ENCODE measurements around the gene CACNA2D1. TPM values are rescaled to one million over a fixed set of nuclear protein-coding genes. Genes with fewer than 3 reads are reported as not detected.

Gene CACNA2D1
- total RNA-seq, 2 donors from 2014 or later: not detected

GRCh38 chr7:82266081-82266480 is 177.5 kb downstream of the CACNA2D1 start:
- Mint-ChIP-seq H3K27me3 (no peaks in the 10 kb centered on the region), H3K27ac (no peak overlapping the region), H3K4me1 (no peaks in the 10 kb centered on the region), H3K36me3 (ENCODE audit: low read depth) (no peaks in the 10 kb centered on the region), H3K4me3 (no peak overlapping the region)
- H3K9me3 ChIP-seq (ENCODE audit: control insufficient read depth, low read length, poor library complexity, severe bottlenecking): no peaks in the 10 kb centered on the region
- no peak for DNase-seq
- ATAC-seq: no peak

DNA sequence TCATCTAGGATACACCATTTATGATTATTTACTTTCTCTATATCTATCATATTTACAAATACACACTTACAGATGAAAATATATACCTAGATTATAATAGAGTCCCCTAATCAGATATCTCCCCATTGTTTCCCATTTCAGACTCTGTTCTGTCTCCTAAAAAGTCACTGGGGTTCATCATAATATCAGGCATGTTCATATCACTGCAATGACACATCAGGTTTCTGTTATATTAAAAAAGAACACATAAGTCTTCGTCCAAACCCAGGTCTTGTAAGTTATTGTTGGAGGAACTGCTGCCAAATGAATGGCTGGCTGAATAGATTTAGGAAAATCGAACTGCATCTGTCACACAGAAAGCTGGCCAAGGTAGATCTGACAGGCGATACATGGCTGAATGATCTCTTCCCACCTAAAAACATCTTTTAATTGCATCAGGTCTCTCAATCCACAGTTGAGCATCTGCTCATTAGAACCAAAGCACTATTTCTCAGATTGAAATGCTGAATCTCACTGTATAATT is 178.7 kb downstream of the CACNA2D1 start:
- ATAC-seq: no peak
- Mint-ChIP-seq H3K27ac (no peak overlapping the region), H3K4me1 (no peaks in the 10 kb centered on the region), H3K27me3 (no peaks in the 10 kb centered on the region), H3K36me3 (ENCODE audit: low read depth) (no peaks in the 10 kb centered on the region), H3K4me3 (no peak overlapping the region)
- DNase-seq: no peak
- no peaks in the 10 kb centered on the region for H3K9me3 ChIP-seq (ENCODE audit: control insufficient read depth, low read length, poor library complexity, severe bottlenecking)

DNA sequence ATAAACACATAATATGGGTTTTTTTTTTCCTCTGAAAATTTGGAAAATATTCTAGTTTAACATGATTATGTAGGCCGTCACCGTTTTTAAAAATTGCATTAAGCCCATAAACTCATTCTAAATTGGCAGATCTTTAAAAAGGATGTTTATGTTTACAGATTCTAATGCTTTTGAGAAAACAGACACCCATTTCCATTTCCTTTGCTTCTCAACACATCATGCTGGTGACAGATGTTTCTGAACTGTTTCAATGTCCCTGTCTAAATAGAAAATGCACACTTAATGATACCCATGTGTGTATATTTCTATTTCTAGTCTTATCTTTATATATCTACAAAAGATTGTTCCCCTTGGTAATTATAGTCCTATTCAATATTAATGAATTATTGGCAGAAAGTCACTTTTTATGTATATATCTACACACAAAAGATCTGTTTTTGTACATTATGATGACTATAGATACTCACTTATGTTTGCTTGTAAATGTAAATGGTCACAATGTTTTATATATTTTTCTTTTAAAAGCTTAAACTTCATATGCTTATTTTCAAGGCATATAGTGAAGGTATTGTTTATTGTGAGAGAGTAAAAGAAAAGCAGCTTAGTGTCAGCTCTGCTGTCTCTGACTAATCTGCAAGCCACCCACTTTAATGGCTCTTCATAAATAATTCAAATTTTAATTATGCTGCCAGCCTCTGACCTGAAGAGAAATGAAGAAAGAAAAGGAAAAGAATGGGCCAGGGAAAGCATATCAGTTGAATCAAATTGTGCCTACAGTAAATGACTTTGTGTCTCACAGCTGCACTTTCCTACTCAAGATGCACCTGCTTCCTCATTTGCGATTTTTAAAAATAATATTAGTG is 179.4 kb downstream of the CACNA2D1 start:
- H3K9me3 ChIP-seq (ENCODE audit: control insufficient read depth, low read length, poor library complexity, severe bottlenecking): no peaks in the 10 kb centered on the region
- no peak for DNase-seq
- no peaks in the 10 kb centered on the region for H3K36me3 Mint-ChIP-seq (ENCODE audit: low read depth)
- no peak overlapping the region for H3K4me3 Mint-ChIP-seq
- no peaks in the 10 kb centered on the region for H3K4me1 Mint-ChIP-seq
- no peak for ATAC-seq
- H3K27ac Mint-ChIP-seq: no peak overlapping the region
- no peaks in the 10 kb centered on the region for H3K27me3 Mint-ChIP-seq

GRCh38 chr7:82258181-82258580 is 185.4 kb downstream of the CACNA2D1 start:
- Mint-ChIP-seq H3K4me1 (no peaks in the 10 kb centered on the region), H3K27me3 (no peaks in the 10 kb centered on the region), H3K36me3 (ENCODE audit: low read depth) (no peaks in the 10 kb centered on the region), H3K4me3 (no peak overlapping the region), H3K27ac (no peak overlapping the region)
- no peaks in the 10 kb centered on the region for H3K9me3 ChIP-seq (ENCODE audit: control insufficient read depth, low read length, poor library complexity, severe bottlenecking)
- ATAC-seq (no peak), DNase-seq (no peak)

GRCh38 chr7:82257118-82257695 is 186.4 kb downstream of the CACNA2D1 start:
- Mint-ChIP-seq H3K4me1 (no peaks in the 10 kb centered on the region), H3K27me3 (no peaks in the 10 kb centered on the region), H3K27ac (no peak overlapping the region), H3K36me3 (ENCODE audit: low read depth) (no peaks in the 10 kb centered on the region), H3K4me3 (no peak overlapping the region)
- ATAC-seq (no peak), DNase-seq (no peak)
- H3K9me3 ChIP-seq (ENCODE audit: control insufficient read depth, low read length, poor library complexity, severe bottlenecking): no peaks in the 10 kb centered on the region

DNA sequence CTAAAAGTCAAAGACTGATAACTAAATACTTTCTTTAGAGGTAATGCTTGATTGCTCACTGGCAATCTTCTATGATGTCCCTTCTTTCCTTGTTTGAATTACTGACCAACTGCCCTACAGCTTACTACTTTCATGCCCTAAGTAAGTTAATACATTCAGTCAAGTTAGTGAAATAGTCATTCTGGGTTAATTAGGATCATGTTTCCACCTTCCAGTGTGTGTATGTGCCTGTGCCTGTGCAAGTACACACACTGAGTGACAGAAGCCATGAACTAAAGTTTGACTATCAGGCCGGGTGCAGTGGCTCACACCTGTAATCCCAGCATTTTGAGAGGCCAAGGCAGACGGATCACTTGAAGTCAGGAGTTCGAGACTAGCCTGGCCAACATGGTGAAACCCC is 187.9 kb downstream of the CACNA2D1 start:
- DNase-seq: no peak
- Mint-ChIP-seq H3K27ac (no peak overlapping the region), H3K36me3 (ENCODE audit: low read depth) (no peaks in the 10 kb centered on the region), H3K27me3 (no peaks in the 10 kb centered on the region), H3K4me1 (no peaks in the 10 kb centered on the region), H3K4me3 (no peak overlapping the region)
- H3K9me3 ChIP-seq (ENCODE audit: control insufficient read depth, low read length, poor library complexity, severe bottlenecking): no peaks in the 10 kb centered on the region
- no peak for ATAC-seq

DNA sequence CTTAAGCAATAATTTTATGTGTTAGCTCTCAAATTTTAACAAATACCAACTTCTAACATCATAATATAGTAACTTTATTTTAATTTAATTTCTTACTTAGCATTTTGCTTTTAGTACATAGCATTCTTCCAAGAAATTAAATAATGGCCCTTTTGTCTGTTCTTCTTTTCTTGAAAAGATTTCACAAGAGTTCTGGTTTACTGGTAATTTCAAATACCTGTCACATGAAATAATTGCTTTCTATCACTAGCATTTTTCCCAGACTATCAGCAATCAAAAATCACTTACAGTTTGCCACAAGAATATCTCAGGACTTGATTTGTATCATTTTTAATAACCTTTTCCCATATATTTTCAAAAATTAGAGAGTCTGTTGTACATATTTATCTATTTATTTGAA is 193.0 kb downstream of the CACNA2D1 start:
- Mint-ChIP-seq H3K27ac (no peak overlapping the region), H3K4me1 (no peaks in the 10 kb centered on the region), H3K4me3 (no peak overlapping the region), H3K27me3 (no peaks in the 10 kb centered on the region), H3K36me3 (ENCODE audit: low read depth) (no peaks in the 10 kb centered on the region)
- ATAC-seq (no peak), DNase-seq (no peak)
- no peaks in the 10 kb centered on the region for H3K9me3 ChIP-seq (ENCODE audit: control insufficient read depth, low read length, poor library complexity, severe bottlenecking)

DNA sequence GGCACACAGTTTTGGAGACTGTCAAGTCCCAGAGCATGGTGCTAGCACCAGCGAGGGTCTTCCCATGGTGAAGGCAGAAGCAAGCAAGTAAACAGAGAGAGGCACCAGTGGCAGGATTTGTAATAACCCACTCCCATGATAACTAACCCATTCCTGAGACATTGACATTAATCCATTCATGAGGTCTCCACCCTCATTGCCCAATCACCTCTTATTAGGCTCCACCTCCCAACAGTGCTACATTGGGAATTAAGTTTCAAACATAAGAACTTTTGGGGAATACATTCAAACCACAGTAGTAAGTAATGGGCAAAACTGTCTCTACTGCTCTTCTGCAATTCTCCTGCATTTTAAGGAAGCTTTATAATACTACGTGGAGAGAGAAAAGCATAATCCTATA is 193.6 kb downstream of the CACNA2D1 start:
- H3K27me3 Mint-ChIP-seq: no peaks in the 10 kb centered on the region
- ATAC-seq (no peak), DNase-seq (no peak)
- no peak overlapping the region for H3K27ac Mint-ChIP-seq
- H3K4me3 Mint-ChIP-seq: no peak overlapping the region
- H3K9me3 ChIP-seq (ENCODE audit: control insufficient read depth, low read length, poor library complexity, severe bottlenecking): no peaks in the 10 kb centered on the region
- no peaks in the 10 kb centered on the region for H3K36me3 Mint-ChIP-seq (ENCODE audit: low read depth)
- no peaks in the 10 kb centered on the region for H3K4me1 Mint-ChIP-seq

- H3K4me1 Mint-ChIP-seq: no peaks in the 10 kb centered on the region
- no peak for ATAC-seq
- DNase-seq: no peak
- H3K9me3 ChIP-seq (ENCODE audit: control insufficient read depth, low read length, poor library complexity, severe bottlenecking): no peaks in the 10 kb centered on the region
- no peak overlapping the region for H3K27ac Mint-ChIP-seq
- H3K27me3 Mint-ChIP-seq: no peaks in the 10 kb centered on the region
- H3K4me3 Mint-ChIP-seq: no peak overlapping the region
- no peaks in the 10 kb centered on the region for H3K36me3 Mint-ChIP-seq (ENCODE audit: low read depth)
Observed at GRCh38 chr7:82247814-82248433, 195.7 kb downstream of the CACNA2D1 start.

DNA sequence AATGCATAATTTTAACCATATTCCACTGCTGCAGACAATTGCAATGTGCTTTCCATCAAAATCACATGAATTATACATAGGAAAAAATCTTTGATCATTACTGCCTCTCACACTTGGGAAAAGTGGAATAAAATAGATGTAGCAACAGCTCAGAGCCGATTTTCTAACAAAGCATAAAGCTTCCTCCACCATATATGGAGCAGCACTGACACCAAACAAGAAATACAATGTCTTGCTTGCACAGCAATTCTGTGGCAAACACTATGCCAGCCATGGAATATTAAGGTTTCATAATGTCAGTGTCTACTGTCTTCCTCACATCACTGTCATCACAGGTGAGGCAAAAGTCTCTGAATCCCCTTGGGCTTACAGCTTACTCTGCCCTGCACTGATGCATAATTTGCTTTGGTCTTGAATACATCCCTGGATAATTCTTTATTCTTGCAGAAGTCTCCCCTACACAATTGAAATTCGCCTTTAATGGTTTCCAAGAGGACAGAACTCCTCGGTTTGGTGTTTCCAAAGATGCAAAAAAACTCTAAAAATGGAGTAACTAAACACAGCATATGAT is 198.5 kb downstream of the CACNA2D1 start:
- no peak overlapping the region for H3K4me3 Mint-ChIP-seq
- no peaks in the 10 kb centered on the region for H3K27me3 Mint-ChIP-seq
- no peaks in the 10 kb centered on the region for H3K9me3 ChIP-seq (ENCODE audit: control insufficient read depth, low read length, poor library complexity, severe bottlenecking)
- DNase-seq: no peak
- H3K36me3 Mint-ChIP-seq (ENCODE audit: low read depth): no peaks in the 10 kb centered on the region
- H3K27ac Mint-ChIP-seq: no peak overlapping the region
- no peak for ATAC-seq
- H3K4me1 Mint-ChIP-seq: no peaks in the 10 kb centered on the region

- H3K9me3 ChIP-seq (ENCODE audit: control insufficient read depth, low read length, poor library complexity, severe bottlenecking): no peaks in the 10 kb centered on the region
- no peaks in the 10 kb centered on the region for H3K4me1 Mint-ChIP-seq
- no peak overlapping the region for H3K27ac Mint-ChIP-seq
- no peaks in the 10 kb centered on the region for H3K36me3 Mint-ChIP-seq (ENCODE audit: low read depth)
- no peaks in the 10 kb centered on the region for H3K27me3 Mint-ChIP-seq
- ATAC-seq (no peak), DNase-seq (no peak)
- H3K4me3 Mint-ChIP-seq: no peak overlapping the region
Observed at GRCh38 chr7:82241356-82241755, 202.2 kb downstream of the CACNA2D1 start.

- H3K9me3 ChIP-seq (ENCODE audit: control insufficient read depth, low read length, poor library complexity, severe bottlenecking): no peaks in the 10 kb centered on the region
- H3K4me1 Mint-ChIP-seq: no peaks in the 10 kb centered on the region
- no peaks in the 10 kb centered on the region for H3K36me3 Mint-ChIP-seq (ENCODE audit: low read depth)
- DNase-seq (no peak), ATAC-seq (no peak)
- no peaks in the 10 kb centered on the region for H3K27me3 Mint-ChIP-seq
- no peak overlapping the region for H3K4me3 Mint-ChIP-seq
- no peak overlapping the region for H3K27ac Mint-ChIP-seq
Observed at GRCh38 chr7:82235713-82236112, 207.9 kb downstream of the CACNA2D1 start.

- no peak for ATAC-seq
- Mint-ChIP-seq H3K27me3 (no peaks in the 10 kb centered on the region), H3K4me3 (no peak overlapping the region), H3K27ac (no peak overlapping the region), H3K36me3 (ENCODE audit: low read depth) (no peaks in the 10 kb centered on the region), H3K4me1 (no peaks in the 10 kb centered on the region)
- no peak for DNase-seq
- H3K9me3 ChIP-seq (ENCODE audit: control insufficient read depth, low read length, poor library complexity, severe bottlenecking): no peaks in the 10 kb centered on the region
Observed at GRCh38 chr7:82234457-82235049, 209.0 kb downstream of the CACNA2D1 start.
